Measurements from ENCODE around the gene ZNF598. TPM values are rescaled to one million over a fixed set of nuclear protein-coding genes. Genes with fewer than 3 reads are reported as not detected.

Gene ZNF598
- total RNA-seq, 1 experiment from 2014 or later: 70.9 TPM

GRCh38 chr16:2037647-2038381, 28.2 kb upstream of the ZNF598 start:
- Histone ChIP-seq H2BK5ac (ENCODE audit: insufficient read length, low read length) (no peak overlapping the region), H3K27ac (ENCODE audit: insufficient read length, low read depth, low read length) (no peak overlapping the region), H3K27me3 (ENCODE audit: insufficient read depth, low read length) (no peaks in the 10 kb centered on the region), H3K23ac (ENCODE audit: insufficient read length, low read depth, low read length) (no peak overlapping the region), H3K23me2 (ENCODE audit: insufficient read length, low read depth, low read length, poor library complexity, severe bottlenecking) (no peaks in the 10 kb centered on the region), H3K56ac (ENCODE audit: insufficient read length, low read depth, low read length) (no peak overlapping the region), H2BK15ac (ENCODE audit: low read depth, low read length) (no peak overlapping the region), H2AFZ (ENCODE audit: low read length) (no peak overlapping the region), H4K91ac (ENCODE audit: insufficient read length, low read depth, low read length) (no peak overlapping the region), H4K20me1 (ENCODE audit: control insufficient read depth, insufficient read depth, insufficient read length) (no peaks in the 10 kb centered on the region), H4K5ac (ENCODE audit: insufficient read length, low read depth, low read length) (no peak overlapping the region), H3K79me1 (ENCODE audit: insufficient read depth, low read depth, low read length, poor library complexity, severe bottlenecking) (no peaks in the 10 kb centered on the region), H2BK12ac (ENCODE audit: insufficient read length, low read depth, low read length) (no peak overlapping the region), H3K4ac (ENCODE audit: low read depth, low read length) (no peak overlapping the region), H2BK120ac (ENCODE audit: low read depth, low read length, poor library complexity, severe bottlenecking) (no peak overlapping the region), H3K9ac (ENCODE audit: extremely low read depth, insufficient read length, low read length) (no peak overlapping the region), H3T11ph (ENCODE audit: low read length) (no peak overlapping the region), H3K14ac (ENCODE audit: insufficient read depth, low read length) (no peak overlapping the region), H3K4me1 (ENCODE audit: insufficient read depth, low read length) (no peaks in the 10 kb centered on the region), H3K9me3 (ENCODE audit: control insufficient read depth, low read depth, low read length) (no peaks in the 10 kb centered on the region), H3K4me2 (ENCODE audit: insufficient read depth, insufficient read length, low read length) (no peak overlapping the region), H4K8ac (replicated peaks; ENCODE audit: insufficient read length, low read depth, low read length) (no peak overlapping the region), H3K79me2 (ENCODE audit: insufficient read depth, low read length) (no peaks in the 10 kb centered on the region), H2BK20ac (ENCODE audit: low read depth, low read length, poor library complexity, severe bottlenecking) (no peak overlapping the region), H2AK5ac (ENCODE audit: insufficient read length, low read length) (no peak overlapping the region), H3K18ac (ENCODE audit: insufficient read length, low read depth, low read length) (no peak overlapping the region)
- 0 out of 7 replicates have a peak overlapping the region, but pooled peaks of 1 of the 3 experiments have one; percentile 70 for H3K27ac Mint-ChIP-seq
- no peaks in the 10 kb centered on the region for H3K9me3 Mint-ChIP-seq
- H3K4me3 Mint-ChIP-seq: no peak overlapping the region
- H3K36me3 Mint-ChIP-seq (ENCODE audit: insufficient read depth in 1 of 3, low read depth in 3 of 3): no peaks in the 10 kb centered on the region; a peak in 3 of 7 replicates
- no peak for DNase-seq
- no peak for TF ChIP-seq CTCF (conservative IDR thresholded peaks at IDR 0.05)
- peaks cover 4 to 6% of the 10 kb centered on the region in 2 experiments; a peak in 3 of 4 replicates for H3K4me1 Mint-ChIP-seq
- no CpG with 5 or more reads among the region's 29 CpGs for WGBS (ENCODE audit: extremely low coverage, insufficient read length, low lambda C conversion rate)
- no peaks in the 10 kb centered on the region for H3K27me3 Mint-ChIP-seq (ENCODE audit: low read depth)
